Ishikawa (cell line): ENCODE data around the gene TSHB.

ENCODE experiments used
- EP300 ChIP-seq: IDR thresholded peaks from 2 replicates; pipeline ENCODE4 v1.6.1; 2012; ENCODE audit warnings: borderline replicate concordance
- RAD21 ChIP-seq: IDR thresholded peaks from 2 replicates; pipeline ENCODE4 v1.6.1; 2012; ENCODE audit warnings: low read depth
- REST ChIP-seq: IDR thresholded peaks from 2 replicates; pipeline ENCODE4 v1.6.1; 2012; ENCODE audit warnings: low read depth, mild to moderate bottlenecking
- TAF1 ChIP-seq: IDR thresholded peaks from 2 replicates; pipeline ENCODE4 v1.6.1; 2012; ENCODE audit warnings: low read depth, mild to moderate bottlenecking
- TF ChIP-seq, protein P1 (sequence below): IDR thresholded peaks from 2 replicates; pipeline ENCODE4 v1.6.1; 2012

- no peak for TF ChIP-seq EP300
- TF ChIP-seq REST: no peak
- TF ChIP-seq TAF1: no peak
- TF ChIP-seq RAD21: no peak
- TF ChIP-seq, protein P1, sequence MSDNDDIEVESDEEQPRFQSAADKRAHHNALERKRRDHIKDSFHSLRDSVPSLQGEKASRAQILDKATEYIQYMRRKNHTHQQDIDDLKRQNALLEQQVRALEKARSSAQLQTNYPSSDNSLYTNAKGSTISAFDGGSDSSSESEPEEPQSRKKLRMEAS: no peak
These were observed 47.8 kb downstream of the TSHB start for GRCh38 chr1:115077286-115077983.
